Lung (tissue), 12 donors: ENCODE measurements around the gene XXYLT1. TPM values are rescaled to one million over a fixed set of nuclear protein-coding genes. Genes with fewer than 3 reads are reported as not detected.

Source experiments
- ATAC-seq: fragments of 200-7000 bp; cut with Tn5 transposase; one replicate; pipeline ENCODE4 v1.9.1; 2020; ENCODE audit warnings: moderate number of reproducible peaks; ENCODE audit not compliant: insufficient read depth, low FRiP score
- DNase-seq, 3 donors: peaks; one replicate each; pipeline ENCODE4 v3.0.0-alpha.2; 2013 to 2017
- H3K27ac ChIP-seq, 2 donors: one replicate each; pipeline ENCODE4 v1.5.1; 2013; ENCODE audit warnings: mild to moderate bottlenecking in 2 of 2, moderate library complexity in 2 of 2, control low read depth in 1 of 2, inconsistent platforms in 1 of 2, low read depth in 1 of 2, low read length in 1 of 2
- H3K27me3 ChIP-seq, 3 donors: one replicate each; pipeline ENCODE4 v1.5.1; 2013; ENCODE audit warnings: low read length in 2 of 3; ENCODE audit not compliant: control insufficient read depth in 3 of 3, insufficient read depth in 3 of 3
- H3K36me3 ChIP-seq, 4 donors: one replicate each; pipeline ENCODE4 v1.5.1; 2013; ENCODE audit warnings: low read length in 4 of 4, mild to moderate bottlenecking in 1 of 4, moderate library complexity in 1 of 4; ENCODE audit not compliant: control insufficient read depth in 4 of 4, insufficient read depth in 4 of 4
- H3K4me1 ChIP-seq, 5 donors: one replicate each; pipeline ENCODE4 v1.5.1; 2013; ENCODE audit warnings: low read length in 5 of 5, mild to moderate bottlenecking in 2 of 5, moderate library complexity in 1 of 5; ENCODE audit not compliant: control insufficient read depth in 5 of 5, insufficient read depth in 5 of 5
- H3K4me3 ChIP-seq: one replicate; pipeline ENCODE4 v1.5.1; 2013; ENCODE audit warnings: mild to moderate bottlenecking, control low read depth, moderate library complexity
- H3K9ac ChIP-seq, 2 donors: one replicate each; pipeline ENCODE4 v1.5.1; 2013; ENCODE audit warnings: low read length in 2 of 2, control low read depth in 1 of 2; ENCODE audit not compliant: insufficient read depth in 1 of 2
- H3K9me3 ChIP-seq, 4 donors: one replicate each; pipeline ENCODE4 v1.5.1; 2013; ENCODE audit warnings: low read length in 3 of 4, mild to moderate bottlenecking in 1 of 4, moderate library complexity in 1 of 4; ENCODE audit not compliant: control insufficient read depth in 4 of 4, insufficient read depth in 3 of 4
- CTCF ChIP-seq: IDR thresholded peaks from 2 replicates; pipeline ENCODE4 v1.5.1; 2012; ENCODE audit warnings: mild to moderate bottlenecking; ENCODE audit errors: control extremely low read depth, extremely low read depth
- WGBS, 2 donors: extraction: QIAGEN DNeasy Blood & Tissue Kit; methylation state at CpG; one replicate each; pipeline ENCODE4 v1.1.7; 2013; 5-methylcytosine and 5-hydroxymethylcytosine counted together
- polyA plus RNA-seq, 2 donors: library from polyadenylated mRNA; stranded (reverse); fragments of 200-250 nt; gene quantifications; one replicate each; pipeline ENCODE4 v1.2.1, GENCODE V29; 2013
- total RNA-seq, 2 donors: library from RNA; depleted of rRNA in 1 of 2; stranded (reverse); fragments of >200 nt in 1 of 2; gene quantifications; one replicate each; pipeline ENCODE4 v1.2.1, GENCODE V29; 2014 to 2021
- donor health status: control.
- donor health status: control.
- donor health status: Bipolar disorder and iron deficiency.
- donor health status: healthy.
- donor health status: DM: yes; HTN: yes; CAD: no.

Gene XXYLT1
- total and polyA plus RNA-seq, 4 donors = 4.7 to 15.4 (median 11.4) TPM

GRCh38 chr3:195179776-195180489, 91.0 kb downstream of the XXYLT1 start:
- H3K27ac ChIP-seq = peak overlapping the region; percentile 4 to 78
- peak overlapping the region; percentile 25 to 46 for H3K9ac ChIP-seq
- no peaks in the 10 kb centered on the region for H3K9me3 ChIP-seq
- H3K4me3 ChIP-seq = no peak overlapping the region
- H3K36me3 ChIP-seq = peaks cover 0 to 5% (median 0%) of the 10 kb centered on the region in 4 donors
- no peak for TF ChIP-seq CTCF
- ATAC-seq (no peak), DNase-seq (peak in 1 of 3 donors; percentile 44)
- H3K27me3 ChIP-seq = no peaks in the 10 kb centered on the region
- peaks cover 9 to 51% (median 14%) of the 10 kb centered on the region in 5 donors for H3K4me1 ChIP-seq
- 33 to 53% methylated on average over 24 of the region's 24 CpGs for WGBS, 2 donors

GRCh38 chr3:195178124-195178910, 92.6 kb downstream of the XXYLT1 start:
- ATAC-seq = no peak
- no peaks in the 10 kb centered on the region for H3K9me3 ChIP-seq
- H3K36me3 ChIP-seq = peaks cover 0 to 5% (median 0%) of the 10 kb centered on the region in 4 donors
- H3K27ac ChIP-seq = no peak overlapping the region
- WGBS, 2 donors = 37 to 45% methylated on average over 17 of the region's 17 CpGs
- no peak overlapping the region for H3K4me3 ChIP-seq
- peaks cover 9 to 51% (median 14%) of the 10 kb centered on the region in 5 donors for H3K4me1 ChIP-seq
- H3K27me3 ChIP-seq = no peaks in the 10 kb centered on the region
- no peak overlapping the region for H3K9ac ChIP-seq
- no peak for TF ChIP-seq CTCF
- peak; percentile 51 to 70 (median 67) for DNase-seq

GRCh38 chr3:195177422-195178123, 93.4 kb downstream of the XXYLT1 start:
- peaks cover 8 to 43% (median 14%) of the 10 kb centered on the region in 5 donors for H3K4me1 ChIP-seq
- no peak for TF ChIP-seq CTCF
- H3K9ac ChIP-seq = no peak overlapping the region
- WGBS, 2 donors = 91 to 94% methylated on average over 6 of the region's 6 CpGs
- ATAC-seq = no peak
- peaks cover 0 to 5% (median 0%) of the 10 kb centered on the region in 4 donors for H3K36me3 ChIP-seq
- no peak overlapping the region for H3K4me3 ChIP-seq
- no peak overlapping the region for H3K27ac ChIP-seq
- DNase-seq = no peak
- no peaks in the 10 kb centered on the region for H3K27me3 ChIP-seq
- H3K9me3 ChIP-seq = no peaks in the 10 kb centered on the region
